Fibroblast of skin of left quadriceps (primary cell): ENCODE data around the gene NOX4.
"Not testable (repeated sequence)": the region's sequence is repeated elsewhere in the genome, so short reads cannot be mapped to it uniquely, and the experiment has no call there.

Experiments
- DNase-seq, 2 experiments: peaks; one replicate each; pipeline ENCODE4 v3.0.0-alpha.2; 2013; ENCODE audit warnings: low read depth in 2 of 2

NOX4 gene

DNA sequence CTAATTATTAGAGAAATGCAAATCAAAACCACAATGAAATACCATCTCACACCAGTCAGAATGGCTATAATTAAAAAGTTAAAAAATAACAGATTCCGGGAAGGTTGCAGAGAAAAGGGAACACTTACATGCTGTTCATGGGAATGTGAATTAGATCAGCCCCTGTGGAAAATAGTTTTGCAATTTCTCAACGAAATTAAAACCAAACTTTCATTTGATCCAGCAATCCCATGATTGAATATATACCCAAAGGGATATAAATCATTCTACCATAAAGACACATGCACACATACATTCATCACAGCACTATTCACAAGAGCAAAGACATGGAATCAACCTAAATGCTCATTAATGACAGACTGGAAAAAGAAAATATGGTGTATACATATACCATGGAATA, 32.5 kb downstream of the NOX4 start:
- peak; percentile 82 to 85 for DNase-seq

- DNase-seq = no peak
Measured at GRCh38 chr11:89457190-89457589, 34.0 kb downstream of the NOX4 start.

DNA sequence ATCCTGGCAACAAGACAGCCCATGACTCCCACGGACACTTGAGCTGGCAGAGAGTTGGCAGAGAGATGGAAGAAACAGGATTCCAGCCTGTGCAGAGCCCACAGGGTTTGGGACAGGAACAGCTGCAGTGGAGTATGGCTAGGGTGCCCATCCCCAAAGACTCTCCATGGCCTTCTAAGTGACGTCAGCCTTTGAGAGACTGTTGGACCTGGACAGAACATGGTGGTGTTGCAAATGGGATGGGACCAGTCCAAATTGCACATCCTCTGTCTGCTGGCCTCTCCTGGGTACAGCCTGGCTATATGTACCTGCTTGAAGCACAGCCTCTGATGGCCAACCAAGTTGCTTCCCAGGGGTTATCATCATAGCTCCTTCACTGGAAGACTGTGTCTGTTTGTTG, 34.5 kb downstream of the NOX4 start:
- DNase-seq = no peak

DNA sequence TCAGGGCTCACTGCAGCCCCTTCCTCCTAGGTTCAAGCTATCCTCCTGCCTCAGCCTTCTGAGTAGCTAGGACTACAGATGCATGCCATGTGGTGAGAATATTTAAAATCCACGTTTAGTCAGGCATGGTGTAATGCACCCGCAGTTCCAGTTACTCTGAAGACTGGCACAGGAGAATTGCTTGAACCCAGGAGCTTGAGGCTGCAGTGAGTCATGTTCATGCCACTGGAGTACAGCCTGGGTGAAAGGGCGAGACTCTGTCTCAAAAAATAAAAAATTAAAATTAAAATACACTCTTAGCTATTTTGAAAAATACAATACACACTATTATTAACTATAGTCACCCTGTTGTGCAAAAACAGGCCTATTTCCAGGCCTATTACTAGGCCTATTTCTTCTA, 38.4 kb downstream of the NOX4 start:
- no peak for DNase-seq

- no peak for DNase-seq
Measured at GRCh38 chr11:89447845-89448244, 43.3 kb downstream of the NOX4 start.

DNA sequence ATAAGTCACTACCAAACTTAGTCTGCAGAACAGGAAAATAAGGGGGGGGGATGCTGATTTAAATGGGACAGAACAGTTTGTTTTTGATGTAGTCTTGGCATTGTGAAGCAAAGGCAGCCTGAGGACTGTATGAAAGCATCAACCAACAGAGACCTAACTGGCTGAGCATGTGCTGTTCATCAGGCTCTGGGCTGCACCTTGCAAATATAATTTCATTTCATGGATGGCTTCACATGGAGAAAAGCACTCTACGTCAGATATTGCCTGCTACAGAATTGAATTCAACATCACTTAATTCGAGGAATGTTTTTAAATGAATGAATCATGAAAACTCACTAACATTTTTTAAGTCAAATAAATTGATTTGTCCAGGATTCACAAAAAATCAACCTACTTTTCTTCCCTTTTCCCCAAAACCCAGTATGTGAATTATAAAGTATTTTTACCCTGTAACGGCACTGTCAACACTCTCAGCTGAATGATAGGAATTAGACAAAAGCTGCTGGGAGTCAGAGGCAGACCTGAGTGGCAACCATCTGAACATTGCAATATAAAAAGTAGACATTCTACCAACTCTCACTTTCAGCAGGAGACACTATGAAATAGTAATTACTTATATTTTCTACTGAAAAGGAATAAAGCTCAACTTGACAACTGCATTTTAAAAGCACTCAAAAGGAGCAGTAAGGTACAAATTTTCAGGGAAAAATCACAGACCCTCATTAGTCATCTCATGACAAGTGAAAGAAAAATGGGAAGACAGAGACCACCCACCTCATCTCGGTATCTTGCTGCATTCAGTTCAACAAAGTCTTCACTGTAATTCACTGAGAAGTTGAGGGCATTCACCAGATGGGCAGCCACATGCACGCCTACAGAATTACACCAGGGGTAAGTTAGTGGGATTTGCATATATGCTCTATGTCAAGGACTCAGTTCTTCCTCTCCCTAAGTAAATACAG, 47.5 kb downstream of the NOX4 start:
- no peak for DNase-seq

GRCh38 chr11:89442801-89443200, 48.4 kb downstream of the NOX4 start:
- DNase-seq = no peak

DNA sequence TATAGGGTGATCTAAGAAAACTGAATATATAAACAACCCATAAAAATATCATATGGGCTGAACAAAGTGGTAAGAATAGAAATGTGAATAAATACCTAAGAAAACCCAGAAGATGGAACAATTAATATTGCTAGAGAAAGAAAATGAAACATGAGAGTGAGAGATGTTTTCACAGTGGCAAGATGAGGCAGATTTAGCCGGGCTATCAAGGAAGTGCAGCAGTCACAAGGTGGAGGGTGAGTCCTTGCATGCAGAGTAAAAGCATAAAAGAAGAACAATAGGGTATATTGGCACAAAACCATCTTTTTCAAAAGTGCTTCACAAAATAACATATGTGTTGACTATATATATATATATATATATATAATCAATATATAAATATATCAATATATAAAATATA, 49.6 kb downstream of the NOX4 start:
- no peak for DNase-seq

- DNase-seq = no peak
Measured at GRCh38 chr11:89437317-89437716, 53.9 kb downstream of the NOX4 start.

DNA sequence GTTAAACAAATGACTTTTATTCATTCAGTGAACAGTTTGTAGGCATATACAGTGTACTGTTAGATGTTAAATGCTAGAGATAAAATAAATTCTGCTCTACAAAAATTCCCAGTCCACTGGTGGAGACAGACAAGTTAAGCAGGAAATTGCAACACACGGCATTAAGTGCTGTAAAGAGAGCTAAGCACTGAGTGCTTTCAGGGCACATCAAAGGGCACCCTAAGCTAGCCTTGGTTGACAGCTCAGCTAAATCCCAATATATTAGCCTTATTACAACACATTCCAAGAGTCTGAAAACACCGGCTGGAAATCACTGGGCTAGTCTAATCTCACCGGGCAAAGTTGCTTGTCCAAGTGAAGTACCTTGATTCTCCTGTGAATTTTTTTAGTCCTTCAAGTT, 55.1 kb downstream of the NOX4 start:
- DNase-seq = peak; percentile 7 to 21

- DNase-seq = no peak
Measured at GRCh38 chr11:89433278-89433677, 57.9 kb downstream of the NOX4 start.

DNA sequence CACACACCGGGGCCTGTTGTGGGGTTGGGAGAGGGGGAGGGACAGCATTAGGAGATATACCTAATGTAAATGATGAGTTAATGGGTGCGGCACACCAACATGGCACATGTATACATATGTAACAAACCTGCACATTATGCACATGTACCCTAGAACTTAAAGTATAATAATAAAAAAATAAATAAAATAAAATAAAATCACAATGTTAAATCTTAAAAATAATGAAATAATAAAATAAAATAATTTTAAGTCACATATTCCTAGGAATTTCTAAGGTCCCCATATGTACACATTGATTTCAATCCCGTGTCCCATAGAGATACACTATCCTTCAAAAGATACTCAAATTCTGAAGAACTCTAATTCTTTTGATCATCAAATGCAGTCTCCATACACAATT, 59.0 kb downstream of the NOX4 start:
- not testable (repeated sequence) for DNase-seq

DNA sequence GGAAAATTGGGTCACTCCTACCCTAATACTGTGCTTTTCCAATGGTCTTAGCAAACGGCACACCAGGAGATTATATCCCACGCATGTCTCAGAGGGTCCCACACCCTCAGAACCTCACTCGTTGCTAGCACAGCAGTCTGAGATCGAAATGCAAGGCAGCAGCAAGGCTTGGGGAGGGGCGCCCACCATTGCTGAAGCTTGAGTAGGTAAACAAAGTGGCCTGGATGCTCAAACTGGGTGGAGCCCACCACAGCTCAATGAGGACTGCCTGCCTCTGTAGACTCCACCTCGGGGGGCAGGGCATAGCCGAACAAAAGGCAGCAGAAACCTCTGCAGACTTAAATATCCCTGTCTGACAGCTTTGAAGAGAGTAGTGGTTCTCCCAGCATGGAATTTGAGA, 64.7 kb downstream of the NOX4 start:
- not testable (repeated sequence) for DNase-seq

GRCh38 chr11:89421718-89422117, 69.5 kb downstream of the NOX4 start:
- no peak for DNase-seq

DNA sequence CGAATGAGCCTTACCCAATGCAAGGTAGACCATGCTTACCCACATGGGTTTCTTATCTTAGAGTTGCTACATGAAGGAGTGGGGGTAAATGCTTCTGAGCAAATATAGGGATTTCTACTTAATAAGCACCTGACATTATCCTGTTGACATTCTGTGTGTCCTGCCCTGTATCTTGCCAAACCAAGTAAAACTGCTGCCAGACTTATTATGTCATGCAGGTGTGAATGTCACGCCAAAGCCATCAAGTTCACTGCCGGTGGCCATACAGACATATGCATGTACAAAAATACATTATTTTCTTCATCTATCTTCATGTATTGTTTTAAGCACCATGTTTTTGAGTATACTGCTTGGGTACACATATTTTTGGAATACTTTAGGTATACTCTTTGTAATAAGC, 70.2 kb downstream of the NOX4 start:
- DNase-seq = no peak

- no peak for DNase-seq
Measured at GRCh38 chr11:89416961-89417360, 74.2 kb downstream of the NOX4 start.

GRCh38 chr11:89411112-89411511, 80.1 kb downstream of the NOX4 start:
- DNase-seq = not testable (repeated sequence)

GRCh38 chr11:89410666-89411065, 80.5 kb downstream of the NOX4 start:
- DNase-seq = not testable (repeated sequence)

- DNase-seq = not testable (repeated sequence)
Measured at GRCh38 chr11:89408441-89408840, 82.7 kb downstream of the NOX4 start.

DNA sequence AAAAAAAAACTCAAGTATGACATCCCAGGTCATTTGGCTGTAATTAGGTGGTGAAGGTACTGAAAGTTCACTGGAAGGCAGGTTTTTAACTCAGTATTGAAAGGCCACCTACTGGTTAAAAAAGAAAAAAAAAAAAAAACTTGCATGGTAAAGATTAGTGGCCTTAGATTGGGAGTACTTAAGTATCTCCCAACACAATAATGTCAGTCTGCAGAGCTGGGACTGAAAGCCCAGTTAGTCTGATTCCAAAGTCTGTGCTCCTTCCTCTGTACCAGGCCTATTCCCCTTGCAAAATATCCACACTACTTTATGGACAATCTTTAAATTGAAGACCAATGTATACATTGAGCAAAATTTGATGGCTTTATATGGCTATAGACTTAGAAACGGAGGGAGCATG, 85.5 kb downstream of the NOX4 start:
- peak; percentile 1 for DNase-seq

- not testable (repeated sequence) for DNase-seq
Measured at GRCh38 chr11:89391654-89392053, 99.5 kb downstream of the NOX4 start.

DNA sequence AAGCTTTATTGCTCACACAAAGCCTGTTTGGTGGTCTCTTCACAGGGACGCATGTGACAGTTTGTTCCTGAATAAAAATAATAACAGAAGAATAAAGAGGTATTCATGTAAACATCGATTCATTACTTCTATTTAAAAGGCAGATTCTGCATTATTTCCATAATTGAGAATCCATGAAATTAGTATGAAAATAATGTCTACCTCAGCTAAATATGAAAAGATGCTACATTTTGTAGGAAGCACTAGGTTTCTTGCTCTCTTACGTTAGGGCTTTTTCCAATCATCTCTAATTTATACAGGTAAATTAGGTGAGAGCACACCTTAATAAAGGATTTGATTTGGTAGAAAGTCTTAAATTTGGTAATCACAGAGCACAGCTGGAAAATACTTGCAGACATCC, 103.7 kb downstream of the NOX4 start:
- DNase-seq = not testable (repeated sequence)

DNA sequence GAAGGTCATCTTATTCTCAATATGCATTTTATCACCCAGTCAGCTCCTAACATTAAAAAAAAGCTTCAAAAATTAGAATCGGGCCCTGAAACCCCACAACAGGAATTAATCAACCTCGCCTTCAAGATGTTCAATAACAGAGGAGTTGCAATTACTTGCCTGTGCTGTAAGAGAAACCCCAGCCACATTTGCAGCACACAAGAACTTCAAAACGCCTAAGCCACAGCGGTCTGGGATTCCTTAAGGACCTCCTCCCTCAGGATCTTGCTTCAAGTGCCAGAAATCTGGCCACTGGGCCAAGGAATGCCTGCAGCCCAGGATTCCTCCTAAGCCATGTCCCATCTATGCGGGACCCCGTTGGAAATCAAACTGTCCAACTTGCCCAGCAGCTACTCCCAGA, 108.2 kb downstream of the NOX4 start:
- not testable (repeated sequence) for DNase-seq

GRCh38 chr11:89381094-89381493, 110.1 kb downstream of the NOX4 start:
- peak; percentile 93 for DNase-seq
